Activated CD4-positive, alpha-beta T cell treated with anti-CD3 and anti-CD28 coated beads, Interleukin-2, amount 10 ng/mL, durations not matched to agents 24 days and 14 days (primary cell): ENCODE data around the gene PXYLP1. TPM values are rescaled to one million over a fixed set of nuclear protein-coding genes. Genes with fewer than 3 reads are reported as not detected.
"Not testable (repeated sequence)": the region's sequence is repeated elsewhere in the genome, so short reads cannot be mapped to it uniquely, and the experiment has no call there.

ENCODE experiments used
- DNase-seq: peaks from one replicate; pipeline ENCODE4 v3.0.0; 2022
- H3K27ac Mint-ChIP-seq: one replicate; pipeline ENCODE4 v1.8.0; 2022; ENCODE audit warnings: mild to moderate bottlenecking, mixed read lengths
- H3K27me3 Mint-ChIP-seq: one replicate; pipeline ENCODE4 v1.8.0; 2022; ENCODE audit warnings: mixed read lengths
- H3K36me3 Mint-ChIP-seq: one replicate; pipeline ENCODE4 v1.8.0; 2022; ENCODE audit warnings: low read depth, mild to moderate bottlenecking, mixed read lengths
- H3K4me1 Mint-ChIP-seq: one replicate; pipeline ENCODE4 v1.8.0; 2021; ENCODE audit warnings: mixed read lengths
- H3K4me3 Mint-ChIP-seq: one replicate; pipeline ENCODE4 v1.8.0; 2022; ENCODE audit warnings: mild to moderate bottlenecking, moderate library complexity, mixed read lengths
- H3K9me3 Mint-ChIP-seq: one replicate; pipeline ENCODE4 v1.8.0; 2021; ENCODE audit warnings: mixed read lengths
- intact Hi-C: fragments of 100-400 bp; cut with micrococcal nuclease; formaldehyde crosslinking; loops from one replicate; pipeline ENCODE4 v1.15.1; 2023
- total RNA-seq: library from RNA; stranded (reverse); gene quantifications from 2 replicates; pipeline ENCODE4 v1.2.3, GENCODE V29; 2022

Gene PXYLP1
- 10.7 and 11.7 TPM in 2 replicates for total RNA-seq

- H3K4me1 Mint-ChIP-seq: peaks cover 49% of the 10 kb centered on the region
Observed at GRCh38 chr3:141231101-141231951, at the start of gene PXYLP1. Gene PXYLP1 (plus strand): TSS chr3:141231825. CDS start chr3:141260176, 28,351 bp downstream.

GRCh38 chr3:141183606-141184005 lies 48.0 kb upstream of the PXYLP1 start:
- H3K4me3 Mint-ChIP-seq: no peak overlapping the region

More at GRCh38 chr3:141231101-141231951, at the start of gene PXYLP1:
- H3K9me3 Mint-ChIP-seq: no peaks in the 10 kb centered on the region
- intact Hi-C loops: loop anchor here (1.0 to 5.0 kb wide), 10 partner anchors 25 to 1769 kb away; partner anchors contain the start of genes ATP1B3, SLC25A36, U2SURP and XRN1
- H3K27me3 Mint-ChIP-seq: peaks cover 10% of the 10 kb centered on the region
- peak; percentile 99 for DNase-seq
- peak within 1 kb of the TSS; percentile 97 for H3K4me3 Mint-ChIP-seq
- peak within 1 kb of the TSS; percentile 98 for H3K27ac Mint-ChIP-seq
- peaks cover 15% of the 10 kb centered on the region for H3K36me3 Mint-ChIP-seq

DNA sequence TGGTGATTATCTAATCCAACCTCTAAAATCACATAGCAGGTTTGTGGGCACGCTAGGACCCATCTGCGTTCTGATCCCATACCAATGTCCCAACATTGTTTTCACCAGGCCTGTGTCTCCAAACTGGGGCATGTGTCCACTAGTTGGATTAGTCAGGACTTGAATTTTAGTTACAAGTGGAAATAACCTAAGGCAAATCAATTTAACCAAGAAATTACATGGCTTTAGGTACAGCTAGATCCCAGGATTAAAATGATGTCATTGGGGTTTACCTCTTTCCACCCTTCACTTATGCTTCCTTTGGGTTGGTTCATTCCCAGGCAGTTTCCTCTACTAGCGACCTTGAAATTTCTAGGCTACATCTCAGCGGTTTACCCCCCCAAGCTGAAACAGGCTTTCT lies 47.2 kb upstream of the PXYLP1 start:
- Mint-ChIP-seq H3K27me3 (peaks cover 12% of the 10 kb centered on the region), H3K9me3 (no peaks in the 10 kb centered on the region), H3K4me1 (no peaks in the 10 kb centered on the region), H3K4me3 (no peak overlapping the region), H3K27ac (no peak overlapping the region), H3K36me3 (no peaks in the 10 kb centered on the region)
- intact Hi-C loops: no loop called here
- no peak for DNase-seq

More at GRCh38 chr3:141183606-141184005, 48.0 kb upstream of the PXYLP1 start:
- Mint-ChIP-seq H3K4me1 (no peaks in the 10 kb centered on the region), H3K27me3 (peaks cover 14% of the 10 kb centered on the region), H3K36me3 (no peaks in the 10 kb centered on the region), H3K27ac (no peak overlapping the region), H3K9me3 (no peaks in the 10 kb centered on the region)
- intact Hi-C loops: no loop called here
- no peak for DNase-seq

DNA sequence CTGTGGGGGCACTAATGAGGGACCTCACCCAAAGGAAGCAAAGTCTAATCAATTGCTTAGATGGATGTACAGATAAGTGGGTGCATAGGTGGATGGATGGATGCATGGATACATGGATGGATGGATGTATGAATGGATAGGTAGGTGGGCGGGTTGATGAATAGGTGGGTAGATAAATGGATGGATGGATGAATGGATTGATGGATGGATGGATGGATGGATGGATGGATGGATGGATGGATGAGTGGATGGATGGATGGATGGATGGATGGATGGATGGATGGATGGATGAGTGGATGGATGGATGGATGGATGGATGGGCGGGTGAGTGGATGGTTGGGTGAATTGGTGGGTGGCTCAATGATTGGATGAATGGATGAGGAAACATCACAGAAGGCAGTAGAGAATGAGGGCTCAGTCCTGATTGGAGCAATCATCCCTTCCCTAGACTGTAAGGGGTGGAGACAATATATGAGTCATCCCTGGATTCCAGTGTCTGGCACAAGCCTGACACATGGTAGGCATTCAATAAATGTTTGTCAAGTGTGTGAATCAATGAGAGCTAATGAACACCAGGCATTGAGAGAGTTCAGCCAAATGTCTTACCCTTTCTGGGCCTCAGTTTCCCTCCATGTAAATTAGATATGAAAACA lies 40.4 kb upstream of the PXYLP1 start:
- H3K4me3 Mint-ChIP-seq: no peak overlapping the region
- no peak overlapping the region for H3K27ac Mint-ChIP-seq
- H3K4me1 Mint-ChIP-seq: peaks cover 17% of the 10 kb centered on the region
- peaks cover 18% of the 10 kb centered on the region for H3K27me3 Mint-ChIP-seq
- DNase-seq: no peak
- no peaks in the 10 kb centered on the region for H3K36me3 Mint-ChIP-seq
- no peaks in the 10 kb centered on the region for H3K9me3 Mint-ChIP-seq
- intact Hi-C loops: no loop called here

DNA sequence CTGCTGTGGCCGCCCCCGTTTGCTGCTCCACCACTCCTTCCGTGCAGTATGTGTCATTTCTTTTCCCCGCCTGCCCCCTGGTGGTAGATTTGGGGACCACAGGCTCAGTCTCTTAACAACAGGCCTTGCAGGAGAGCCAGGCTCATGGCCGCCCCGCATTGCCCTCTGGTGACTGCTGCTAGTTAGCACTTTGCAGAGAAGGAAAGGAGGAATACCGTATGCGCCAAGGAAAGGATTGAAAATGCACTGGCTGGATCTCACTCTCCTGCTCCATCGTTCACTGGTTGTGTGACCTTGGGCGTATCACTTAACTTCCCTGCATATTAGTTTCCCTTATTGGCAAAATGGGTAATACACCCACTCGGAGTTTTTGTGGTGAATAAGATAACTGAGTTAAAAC lies 39.3 kb upstream of the PXYLP1 start:
- Mint-ChIP-seq H3K4me3 (no peak overlapping the region), H3K27ac (peak overlapping the region; percentile 42), H3K9me3 (no peaks in the 10 kb centered on the region), H3K36me3 (no peaks in the 10 kb centered on the region), H3K4me1 (peaks cover 17% of the 10 kb centered on the region), H3K27me3 (peaks cover 29% of the 10 kb centered on the region)
- peak; percentile 99 for DNase-seq
- intact Hi-C loops: loop anchor here (1.0 to 2.0 kb wide), 5 partner anchors 86 to 294 kb away; no protein-coding TSS in a partner anchor

DNA sequence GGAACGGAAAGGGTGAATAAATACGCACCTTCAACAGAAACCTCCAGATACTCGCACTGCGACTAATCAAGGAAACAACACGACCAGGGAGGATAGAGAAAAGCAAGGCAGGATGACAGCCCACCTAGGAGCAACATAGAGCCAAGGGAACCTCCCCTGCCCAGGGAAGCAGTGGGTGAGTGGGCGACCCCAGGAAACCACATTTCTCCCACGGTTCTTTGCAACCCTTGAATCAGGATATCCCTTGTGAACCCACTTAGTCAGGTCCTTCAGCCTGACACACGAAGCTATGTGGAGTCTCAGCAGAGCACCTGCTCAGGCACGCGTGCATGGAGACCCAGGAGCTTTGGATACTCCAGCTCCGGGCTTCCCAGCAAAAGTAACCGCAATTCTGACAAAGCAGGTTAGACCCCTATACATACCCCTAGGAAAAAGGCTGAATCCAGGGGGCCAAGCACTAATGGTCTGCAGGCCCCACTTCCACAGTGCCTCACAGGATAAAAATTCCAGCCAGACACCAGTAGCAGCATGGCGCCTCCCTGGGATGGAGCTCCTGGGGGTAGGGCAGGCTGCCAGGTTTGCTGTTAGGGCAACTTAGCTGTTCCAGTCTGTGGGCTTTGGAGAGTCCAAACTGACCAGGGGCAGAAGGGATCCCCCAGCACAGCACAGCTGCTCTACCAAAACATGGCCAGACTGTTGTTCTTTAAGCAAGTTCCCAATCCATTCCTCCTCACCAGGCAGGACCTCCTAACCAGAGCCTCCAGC lies 38.4 kb upstream of the PXYLP1 start:
- no peaks in the 10 kb centered on the region for H3K9me3 Mint-ChIP-seq
- DNase-seq: no peak
- no peak overlapping the region for H3K4me3 Mint-ChIP-seq
- peaks cover 33% of the 10 kb centered on the region for H3K27me3 Mint-ChIP-seq
- peaks cover 17% of the 10 kb centered on the region for H3K4me1 Mint-ChIP-seq
- intact Hi-C loops: loop anchor here (2.0 kb wide), 1 partner anchor 86 kb away; no protein-coding TSS in a partner anchor
- H3K36me3 Mint-ChIP-seq: no peaks in the 10 kb centered on the region
- H3K27ac Mint-ChIP-seq: no peak overlapping the region

- H3K27me3 Mint-ChIP-seq: peaks cover 62% of the 10 kb centered on the region
- no peaks in the 10 kb centered on the region for H3K4me1 Mint-ChIP-seq
- DNase-seq: no peak
- intact Hi-C loops: no loop called here
- no peaks in the 10 kb centered on the region for H3K9me3 Mint-ChIP-seq
- H3K4me3 Mint-ChIP-seq: no peak overlapping the region
- no peaks in the 10 kb centered on the region for H3K36me3 Mint-ChIP-seq
- H3K27ac Mint-ChIP-seq: no peak overlapping the region
Observed at GRCh38 chr3:141201122-141201521, 30.5 kb upstream of the PXYLP1 start.

DNA sequence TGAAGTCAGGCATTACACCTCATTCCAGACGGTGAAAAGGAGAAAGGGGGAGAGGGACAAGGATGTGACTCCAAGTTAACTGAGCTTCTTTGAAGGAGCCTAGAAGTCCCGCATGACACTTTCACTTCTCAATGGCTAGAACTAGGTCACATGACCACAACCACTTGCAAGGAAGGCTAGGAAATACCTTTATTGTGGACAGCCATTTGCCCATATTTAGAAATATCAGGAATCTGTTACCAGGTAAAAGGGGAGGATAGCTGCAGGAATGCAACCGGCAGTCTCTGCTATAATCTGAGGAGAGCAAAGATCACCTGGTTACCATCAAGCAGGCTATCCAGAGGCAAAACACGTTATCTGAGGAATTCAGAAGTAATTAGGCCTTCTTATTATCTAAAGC lies 28.9 kb upstream of the PXYLP1 start:
- no peaks in the 10 kb centered on the region for H3K36me3 Mint-ChIP-seq
- no peak overlapping the region for H3K27ac Mint-ChIP-seq
- H3K9me3 Mint-ChIP-seq: no peaks in the 10 kb centered on the region
- intact Hi-C loops: no loop called here
- H3K4me3 Mint-ChIP-seq: no peak overlapping the region
- H3K4me1 Mint-ChIP-seq: no peaks in the 10 kb centered on the region
- H3K27me3 Mint-ChIP-seq: peaks cover 50% of the 10 kb centered on the region
- no peak for DNase-seq

DNA sequence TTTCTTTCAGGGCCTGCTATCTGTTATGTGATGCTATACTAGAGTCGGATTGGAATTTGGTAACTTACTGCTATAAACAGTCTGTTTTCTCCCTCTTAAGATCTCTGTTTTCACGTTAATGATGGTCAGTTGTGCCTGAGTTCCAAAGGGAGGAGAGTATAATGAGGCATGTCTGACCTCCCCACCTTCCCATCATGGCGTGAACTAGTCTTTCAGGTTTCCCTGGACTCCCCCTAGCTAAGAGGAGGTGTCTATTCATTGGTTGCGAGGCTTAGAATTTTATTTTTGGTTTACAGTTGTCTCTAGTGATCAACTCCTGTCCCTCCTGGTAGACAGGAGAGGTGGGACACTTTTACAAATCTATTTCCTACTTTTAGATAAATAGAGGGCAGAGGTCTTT lies 27.8 kb upstream of the PXYLP1 start:
- DNase-seq: no peak
- intact Hi-C loops: no loop called here
- peaks cover 40% of the 10 kb centered on the region for H3K27me3 Mint-ChIP-seq
- H3K27ac Mint-ChIP-seq: no peak overlapping the region
- no peak overlapping the region for H3K4me3 Mint-ChIP-seq
- no peaks in the 10 kb centered on the region for H3K4me1 Mint-ChIP-seq
- H3K9me3 Mint-ChIP-seq: no peaks in the 10 kb centered on the region
- no peaks in the 10 kb centered on the region for H3K36me3 Mint-ChIP-seq

DNA sequence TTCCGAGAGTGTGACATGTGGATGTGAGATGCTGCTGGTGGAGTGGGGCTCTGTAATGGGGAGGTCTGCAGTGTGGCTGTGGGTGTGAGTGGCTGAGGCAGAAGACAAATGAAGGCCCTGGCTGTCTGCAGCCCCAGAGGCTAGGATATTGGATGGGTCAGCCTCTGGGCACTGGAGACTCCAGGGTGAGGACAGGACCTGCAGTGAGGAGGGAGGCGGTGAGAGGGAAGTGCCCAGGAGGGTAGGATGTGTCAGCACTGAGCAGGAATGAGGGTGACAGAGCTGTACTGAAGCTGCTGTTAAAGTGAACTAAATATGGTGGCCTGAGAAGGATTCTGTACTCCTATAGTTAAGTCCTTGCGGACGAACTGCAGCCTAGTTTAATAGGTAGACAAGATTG lies 27.3 kb upstream of the PXYLP1 start:
- no peaks in the 10 kb centered on the region for H3K9me3 Mint-ChIP-seq
- H3K4me1 Mint-ChIP-seq: no peaks in the 10 kb centered on the region
- no peak overlapping the region for H3K4me3 Mint-ChIP-seq
- intact Hi-C loops: no loop called here
- peaks cover 35% of the 10 kb centered on the region for H3K27me3 Mint-ChIP-seq
- H3K36me3 Mint-ChIP-seq: no peaks in the 10 kb centered on the region
- DNase-seq: no peak
- H3K27ac Mint-ChIP-seq: no peak overlapping the region

- H3K4me3 Mint-ChIP-seq, H3K36me3 Mint-ChIP-seq, H3K27ac Mint-ChIP-seq, H3K27me3 Mint-ChIP-seq, DNase-seq, H3K9me3 Mint-ChIP-seq, intact Hi-C loops, H3K4me1 Mint-ChIP-seq: not testable (repeated sequence)
Observed at GRCh38 chr3:141211306-141211705, 20.3 kb upstream of the PXYLP1 start.

- Mint-ChIP-seq H3K36me3 (no peaks in the 10 kb centered on the region), H3K4me1 (no peaks in the 10 kb centered on the region), H3K27me3 (peaks cover 7% of the 10 kb centered on the region), H3K4me3 (no peak overlapping the region), H3K27ac (no peak overlapping the region), H3K9me3 (no peaks in the 10 kb centered on the region)
- intact Hi-C loops: no loop called here
- no peak for DNase-seq
Observed at GRCh38 chr3:141212101-141212500, 19.5 kb upstream of the PXYLP1 start.

DNA sequence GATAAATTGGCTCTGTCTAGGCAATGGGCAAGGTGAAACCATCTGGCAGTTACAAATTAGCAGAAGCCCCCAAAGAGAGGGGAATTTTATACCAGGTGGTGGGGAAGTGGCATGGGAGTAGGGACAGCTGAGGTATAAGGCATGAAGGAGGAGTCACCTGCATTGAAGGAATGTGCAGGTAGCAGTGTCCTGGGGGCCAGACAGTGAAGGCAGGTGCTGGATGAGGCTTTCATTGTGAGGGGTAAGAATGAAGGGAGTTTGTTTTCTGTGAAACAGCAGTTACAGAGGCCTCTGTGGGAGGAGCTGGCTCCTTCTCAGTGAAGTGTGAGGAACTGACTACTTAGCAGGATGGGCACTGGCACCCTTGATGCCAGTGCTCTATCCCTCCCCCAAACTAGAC lies 19.1 kb upstream of the PXYLP1 start:
- Mint-ChIP-seq H3K27ac (no peak overlapping the region), H3K27me3 (peaks cover 10% of the 10 kb centered on the region), H3K36me3 (no peaks in the 10 kb centered on the region), H3K9me3 (no peaks in the 10 kb centered on the region), H3K4me3 (no peak overlapping the region), H3K4me1 (no peaks in the 10 kb centered on the region)
- intact Hi-C loops: no loop called here
- no peak for DNase-seq

DNA sequence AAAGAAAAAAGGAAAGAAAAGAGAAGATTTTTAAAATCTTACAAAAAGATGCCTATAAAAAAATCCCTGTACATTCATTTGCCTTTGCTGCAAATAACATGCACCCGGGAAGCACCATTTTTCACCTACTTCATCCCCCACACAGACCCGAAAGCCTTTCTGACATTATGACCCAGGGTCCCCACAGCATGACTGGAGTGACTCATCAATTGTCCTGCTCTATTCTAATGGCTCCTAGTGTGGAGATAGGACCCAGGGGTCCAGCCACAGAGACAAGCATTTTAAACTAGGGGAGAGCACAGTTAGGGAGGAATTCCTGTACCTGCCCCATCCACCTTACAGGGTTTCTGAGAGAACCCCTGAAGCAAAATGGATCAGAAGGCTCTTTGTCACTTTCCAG lies 14.7 kb upstream of the PXYLP1 start:
- intact Hi-C loops: no loop called here
- H3K4me1 Mint-ChIP-seq: no peaks in the 10 kb centered on the region
- no peak overlapping the region for H3K27ac Mint-ChIP-seq
- no peak overlapping the region for H3K4me3 Mint-ChIP-seq
- no peaks in the 10 kb centered on the region for H3K36me3 Mint-ChIP-seq
- peaks cover 4% of the 10 kb centered on the region for H3K9me3 Mint-ChIP-seq
- no peak for DNase-seq
- peaks cover 17% of the 10 kb centered on the region for H3K27me3 Mint-ChIP-seq
